Gastroesophageal sphincter (tissue), 3 donors: ENCODE measurements around the gene MYRIP.

Experiments used
- CTCF ChIP-seq, 4 experiments: fragments of 200-600 bp in 2 of 4; fragments of 450-650 bp in 2 of 4; sonication (generic) in 1 of 4; IDR thresholded peaks; one replicate each; pipeline ENCODE4 v1.5.1; 2017 to 2019; ENCODE audit warnings: antibody characterized with exemption in 4 of 4, mild to moderate bottlenecking in 2 of 4, moderate library complexity in 2 of 4
- POLR2A ChIP-seq, 2 donors: fragments of 450-650 bp; IDR thresholded peaks; one replicate each; pipeline ENCODE4 v1.6.1; 2017; ENCODE audit warnings: antibody characterized with exemption in 2 of 2, mild to moderate bottlenecking in 2 of 2, moderate library complexity in 1 of 2

GRCh38 chr3:40240921-40241320 lies 431.5 kb downstream of the MYRIP start:
- TF ChIP-seq CTCF (IDR thresholded peaks at IDR 0.05) (no peak), POLR2A (IDR thresholded peaks at IDR 0.05) (no peak)
